ENCODE results near the gene CLEC16A.

DNA sequence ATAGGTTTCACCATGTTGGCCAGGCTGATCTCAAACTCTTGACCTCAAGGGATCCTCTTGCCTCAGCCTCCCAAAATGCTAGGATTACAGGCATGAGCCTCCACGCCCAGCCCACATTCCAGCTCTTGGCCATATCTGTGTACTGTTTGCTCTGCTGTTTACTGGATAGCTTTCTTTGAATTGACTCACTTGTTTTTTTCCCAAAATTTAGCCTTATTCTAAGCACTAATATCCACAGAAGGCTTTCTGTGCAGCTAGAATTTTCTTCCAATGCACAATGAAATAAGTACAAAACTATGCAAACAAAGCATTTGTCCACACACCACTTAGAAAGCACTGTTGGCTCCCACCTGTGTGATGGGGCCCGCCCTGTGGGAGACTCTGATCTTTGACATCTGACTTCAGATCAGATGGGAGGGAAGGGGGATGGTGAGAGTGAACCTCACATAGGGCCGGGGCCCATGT is 72.2 kb downstream of the CLEC16A start:
- TF ChIP-seq CTCF (IDR thresholded peaks at IDR 0.05) (no peak), POLR2A (IDR thresholded peaks at IDR 0.05) (no peak), POLR2AphosphoS5 (IDR thresholded peaks at IDR 0.05) (no peak)

Data from breast epithelium (tissue), 3 donors.